MM.1S (cell line): ENCODE measurements around the gene CDK6.

Experiments used
- DNase-seq: peaks from one replicate; pipeline ENCODE4 v3.0.0-alpha.2; 2015
- H2AFZ ChIP-seq: fragments of 300-600 bp; sonication (generic); 2 replicates; pipeline ENCODE4 v1.6.0; 2016; ENCODE audit warnings: antibody characterized with exemption, low read length
- H3F3A ChIP-seq: fragments of 300-600 bp; sonication (generic); 2 replicates; pipeline ENCODE4 v1.6.1; 2016; ENCODE audit warnings: mild to moderate bottlenecking, antibody characterized with exemption, low read length, moderate library complexity, mixed read lengths; ENCODE audit not compliant: insufficient read depth
- H3K27ac ChIP-seq: fragments of 300-600 bp; sonication (generic); 2 replicates; pipeline ENCODE4 v1.5.1; 2016; ENCODE audit warnings: mild to moderate bottlenecking, low read length
- H3K27me3 ChIP-seq: fragments of 300-600 bp; sonication (generic); replicated peaks from 2 replicates; pipeline ENCODE4 v1.6.0; 2016; ENCODE audit warnings: low read length; ENCODE audit not compliant: insufficient read depth
- H3K36me3 ChIP-seq: fragments of 300-600 bp; sonication (generic); replicated peaks from 2 replicates; pipeline ENCODE4 v1.6.1; 2016; ENCODE audit warnings: mild to moderate bottlenecking, low read length, mixed read lengths; ENCODE audit not compliant: insufficient read depth
- H3K4me1 ChIP-seq: fragments of 300-600 bp; sonication (generic); 2 replicates; pipeline ENCODE4 v1.6.1; 2016; ENCODE audit warnings: low read length, mixed read lengths
- H3K4me2 ChIP-seq: fragments of 300-600 bp; sonication (generic); 2 replicates; pipeline ENCODE4 v1.6.0; 2016; ENCODE audit warnings: low read depth, low read length
- H3K4me3 ChIP-seq: fragments of 300-600 bp; sonication (generic); 2 replicates; pipeline ENCODE4 v1.5.1; 2016; ENCODE audit warnings: low read length, mixed read lengths
- H3K79me2 ChIP-seq: fragments of 300-600 bp; sonication (generic); 2 replicates; pipeline ENCODE4 v1.6.1; 2016; ENCODE audit warnings: mixed run types, low read length, mixed read lengths
- H3K9ac ChIP-seq: fragments of 300-600 bp; sonication (generic); 2 replicates; pipeline ENCODE4 v1.6.1; 2016; ENCODE audit warnings: low read length, mixed read lengths
- H3K9me2 ChIP-seq: fragments of 300-600 bp; sonication (generic); replicated peaks from 2 replicates; pipeline ENCODE4 v1.6.1; 2016; ENCODE audit warnings: mild to moderate bottlenecking, low read length, mixed read lengths; ENCODE audit not compliant: insufficient read depth
- H3K9me3 ChIP-seq: fragments of 300-600 bp; sonication (generic); replicated peaks from 2 replicates; pipeline ENCODE4 v1.6.1; 2016; ENCODE audit warnings: mild to moderate bottlenecking, low read length, mixed read lengths; ENCODE audit not compliant: insufficient read depth
- H4K20me1 ChIP-seq: fragments of 300-600 bp; sonication (generic); 2 replicates; pipeline ENCODE4 v1.6.1; 2016; ENCODE audit warnings: mild to moderate bottlenecking, low read length, moderate library complexity, mixed read lengths; ENCODE audit not compliant: insufficient read depth
- EZH2 ChIP-seq: fragments of 300-600 bp; sonication (generic); optimal IDR thresholded peaks from 2 replicates; pipeline ENCODE3; 2017; ENCODE audit warnings: low read depth, mild to moderate bottlenecking, antibody characterized with exemption, low read length, mixed read lengths
- EZH2phosphoT487 ChIP-seq: fragments of 300-600 bp; sonication (generic); IDR thresholded peaks from 2 replicates; pipeline ENCODE4 v1.6.1; 2018; ENCODE audit warnings: antibody characterized with exemption, low read length
- TF ChIP-seq, protein P1 (sequence below): fragments of 300-600 bp; sonication (generic); IDR thresholded peaks from 2 replicates; pipeline ENCODE4 v1.5.1; 2016; ENCODE audit warnings: antibody characterized with exemption, low read length, mixed read lengths

The CDK6 gene

GRCh38 chr7:92749832-92750446, 86.4 kb downstream of the CDK6 start:
- no peaks in the 10 kb centered on the region for H3K36me3 ChIP-seq
- TF ChIP-seq EZH2 = no peak
- TF ChIP-seq EZH2phosphoT487 = no peak
- TF ChIP-seq, protein P1, sequence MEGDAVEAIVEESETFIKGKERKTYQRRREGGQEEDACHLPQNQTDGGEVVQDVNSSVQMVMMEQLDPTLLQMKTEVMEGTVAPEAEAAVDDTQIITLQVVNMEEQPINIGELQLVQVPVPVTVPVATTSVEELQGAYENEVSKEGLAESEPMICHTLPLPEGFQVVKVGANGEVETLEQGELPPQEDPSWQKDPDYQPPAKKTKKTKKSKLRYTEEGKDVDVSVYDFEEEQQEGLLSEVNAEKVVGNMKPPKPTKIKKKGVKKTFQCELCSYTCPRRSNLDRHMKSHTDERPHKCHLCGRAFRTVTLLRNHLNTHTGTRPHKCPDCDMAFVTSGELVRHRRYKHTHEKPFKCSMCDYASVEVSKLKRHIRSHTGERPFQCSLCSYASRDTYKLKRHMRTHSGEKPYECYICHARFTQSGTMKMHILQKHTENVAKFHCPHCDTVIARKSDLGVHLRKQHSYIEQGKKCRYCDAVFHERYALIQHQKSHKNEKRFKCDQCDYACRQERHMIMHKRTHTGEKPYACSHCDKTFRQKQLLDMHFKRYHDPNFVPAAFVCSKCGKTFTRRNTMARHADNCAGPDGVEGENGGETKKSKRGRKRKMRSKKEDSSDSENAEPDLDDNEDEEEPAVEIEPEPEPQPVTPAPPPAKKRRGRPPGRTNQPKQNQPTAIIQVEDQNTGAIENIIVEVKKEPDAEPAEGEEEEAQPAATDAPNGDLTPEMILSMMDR = no peak
- H3K9ac ChIP-seq = no peak overlapping the region
- H3K79me2 ChIP-seq = peaks cover 90% of the 10 kb centered on the region
- no peaks in the 10 kb centered on the region for H3F3A ChIP-seq
- no peaks in the 10 kb centered on the region for H3K9me2 ChIP-seq
- no peaks in the 10 kb centered on the region for H3K9me3 ChIP-seq
- no peaks in the 10 kb centered on the region for H3K4me1 ChIP-seq
- no peaks in the 10 kb centered on the region for H4K20me1 ChIP-seq
- no peak overlapping the region for H2AFZ ChIP-seq
- H3K27ac ChIP-seq = no peak overlapping the region
- H3K4me2 ChIP-seq = no peak overlapping the region
- no peaks in the 10 kb centered on the region for H3K27me3 ChIP-seq
- no peak for DNase-seq
- H3K4me3 ChIP-seq = no peak overlapping the region

DNA sequence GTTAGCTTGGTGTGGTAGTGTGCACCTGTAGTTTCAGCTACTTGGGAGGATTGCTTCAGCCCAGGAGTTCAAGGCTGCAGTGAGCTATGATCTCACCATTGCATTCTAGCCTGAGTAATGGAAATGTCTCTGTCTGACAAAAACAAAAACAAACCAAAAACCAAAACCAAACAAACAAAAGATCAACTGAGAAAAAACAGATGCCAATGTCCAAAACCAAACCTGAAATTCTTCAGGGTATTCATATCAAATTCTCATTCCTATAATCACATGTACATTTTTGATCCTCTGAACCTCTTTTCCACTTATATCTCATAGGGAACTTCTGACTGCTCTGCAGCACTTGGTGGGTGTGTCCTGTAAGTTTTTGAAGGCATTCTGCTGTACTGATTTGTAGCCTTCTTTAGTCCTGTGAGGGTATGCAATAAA, 87.0 kb downstream of the CDK6 start:
- H3K79me2 ChIP-seq = peaks cover 90% of the 10 kb centered on the region
- no peaks in the 10 kb centered on the region for H3K9me3 ChIP-seq
- no peaks in the 10 kb centered on the region for H4K20me1 ChIP-seq
- DNase-seq = no peak
- no peaks in the 10 kb centered on the region for H3F3A ChIP-seq
- H2AFZ ChIP-seq = no peak overlapping the region
- no peak overlapping the region for H3K4me3 ChIP-seq
- H3K27me3 ChIP-seq = no peaks in the 10 kb centered on the region
- no peak overlapping the region for H3K9ac ChIP-seq
- no peak overlapping the region for H3K4me2 ChIP-seq
- H3K36me3 ChIP-seq = no peaks in the 10 kb centered on the region
- H3K27ac ChIP-seq = no peak overlapping the region
- no peaks in the 10 kb centered on the region for H3K4me1 ChIP-seq
- H3K9me2 ChIP-seq = no peaks in the 10 kb centered on the region
- TF ChIP-seq EZH2phosphoT487 (no peak), EZH2 (no peak)
- TF ChIP-seq, protein P1 = no peak

- peaks cover 90% of the 10 kb centered on the region for H3K79me2 ChIP-seq
- H3K9me3 ChIP-seq = no peaks in the 10 kb centered on the region
- no peaks in the 10 kb centered on the region for H3K27me3 ChIP-seq
- H3K4me1 ChIP-seq = no peaks in the 10 kb centered on the region
- no peak overlapping the region for H3K4me2 ChIP-seq
- TF ChIP-seq EZH2 (no peak), EZH2phosphoT487 (no peak)
- TF ChIP-seq, protein P1 = no peak
- no peaks in the 10 kb centered on the region for H3F3A ChIP-seq
- H4K20me1 ChIP-seq = no peaks in the 10 kb centered on the region
- H2AFZ ChIP-seq = no peak overlapping the region
- H3K27ac ChIP-seq = no peak overlapping the region
- H3K4me3 ChIP-seq = no peak overlapping the region
- no peaks in the 10 kb centered on the region for H3K36me3 ChIP-seq
- H3K9me2 ChIP-seq = no peaks in the 10 kb centered on the region
- no peak overlapping the region for H3K9ac ChIP-seq
- no peak for DNase-seq
Observed at GRCh38 chr7:92748495-92748894, 87.9 kb downstream of the CDK6 start.
